ENCODE data around the gene KCNJ5.

- TF ChIP-seq CTCF (optimal IDR thresholded peaks at IDR 0.05 in 1 of 3, IDR thresholded peaks at IDR 0.05 in 1 of 3, conservative IDR thresholded peaks at IDR 0.05 in 1 of 3; ENCODE audit: extremely low read depth in 1 of 3, insufficient read depth in 2 of 3, low read length in 3 of 3), result peak; percentile 52 to 82 (median 58)
- no peak for TF ChIP-seq EZH2 (IDR thresholded peaks at IDR 0.05; ENCODE audit: low read length)
Measured at GRCh38 chr11:128956401-128957201, 65.4 kb downstream of the KCNJ5 start.
